Activated gamma-delta T cell (primary cell): ENCODE results near the gene MAML3.

ENCODE experiments used
- DNase-seq: peaks from one replicate; lab custom pipeline; 2025; lab: John Stamatoyannopoulos, UW

The MAML3 gene

DNA sequence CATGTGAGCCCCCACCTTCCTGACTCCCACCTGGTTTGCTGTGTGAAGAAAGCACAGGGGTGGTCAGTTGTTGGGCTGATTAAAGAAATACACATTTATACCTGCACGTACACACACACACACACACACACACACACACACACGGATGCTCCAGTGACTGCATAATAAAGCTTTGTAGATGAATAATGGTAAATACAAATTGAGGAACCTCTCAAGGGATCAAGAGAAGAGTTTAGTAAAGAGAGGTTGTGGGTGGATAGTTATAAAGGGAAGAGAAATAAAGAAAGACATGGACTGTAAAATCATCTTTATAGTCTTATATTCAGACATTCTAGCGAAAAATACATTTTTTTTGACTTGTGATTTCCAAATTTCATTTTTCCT lies 344.2 kb downstream of the MAML3 start:
- no peak for DNase-seq

GRCh38 chr4:139808808-139809756 lies 344.9 kb downstream of the MAML3 start:
- no peak for DNase-seq

- DNase-seq: no peak
These were observed 345.6 kb downstream of the MAML3 start for GRCh38 chr4:139808381-139808807.

DNA sequence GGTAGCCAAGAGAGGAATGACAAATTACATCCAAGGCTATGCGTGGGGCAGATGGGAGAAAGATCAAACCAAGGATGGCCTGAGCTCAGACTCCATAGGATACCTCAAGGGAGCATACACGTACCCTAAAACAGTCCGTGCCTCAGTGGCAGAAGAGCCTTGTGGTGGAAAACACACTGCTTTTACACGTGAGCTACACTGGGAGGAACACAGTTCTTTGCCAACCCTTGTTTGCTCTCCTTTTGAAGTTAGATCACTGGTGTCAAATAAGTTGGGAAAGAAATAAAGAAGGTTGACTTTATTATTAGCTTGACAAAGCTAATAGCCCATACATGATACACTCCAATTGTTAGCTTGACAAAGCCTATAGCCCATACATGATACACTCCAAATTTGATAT lies 346.5 kb downstream of the MAML3 start:
- no peak for DNase-seq

DNA sequence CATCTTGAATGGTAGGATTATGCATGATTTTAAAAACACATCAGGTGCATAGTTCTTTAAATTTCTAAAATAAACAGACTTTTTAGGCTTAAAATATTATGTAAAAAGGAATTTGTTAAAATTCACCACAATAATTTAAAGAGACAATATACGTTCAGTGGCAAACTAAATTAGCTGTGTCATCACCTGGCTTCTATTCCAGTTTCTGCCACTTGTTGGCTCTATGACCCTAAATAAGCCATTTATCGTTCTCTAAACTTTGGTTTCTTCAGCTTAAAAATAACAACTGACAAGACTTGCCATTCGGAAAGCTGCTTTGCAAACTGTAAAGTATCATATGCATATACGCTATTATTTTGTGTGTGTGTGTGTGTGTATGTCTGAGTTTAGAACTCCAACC lies 347.1 kb downstream of the MAML3 start:
- no peak for DNase-seq

DNA sequence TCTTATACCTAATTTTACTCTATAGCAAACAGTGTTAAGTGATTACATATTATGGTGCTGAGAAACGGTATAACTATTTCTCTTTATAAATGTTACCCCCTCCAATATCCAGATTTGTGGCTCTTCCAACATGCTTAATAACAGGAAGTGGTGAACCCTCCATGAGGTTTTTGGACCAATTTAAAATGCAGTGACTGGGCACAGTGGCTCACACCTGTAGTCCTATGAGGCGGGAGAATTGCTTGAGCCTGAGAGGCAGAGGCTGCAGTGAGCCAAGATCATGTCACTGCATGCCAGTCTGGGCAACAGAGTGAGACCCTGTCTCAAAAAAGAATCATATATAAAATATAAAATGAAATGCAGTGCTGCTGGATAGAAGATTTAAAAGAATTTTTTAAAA lies 351.1 kb downstream of the MAML3 start:
- DNase-seq: no peak

GRCh38 chr4:139802488-139802887 lies 351.5 kb downstream of the MAML3 start:
- no peak for DNase-seq

DNA sequence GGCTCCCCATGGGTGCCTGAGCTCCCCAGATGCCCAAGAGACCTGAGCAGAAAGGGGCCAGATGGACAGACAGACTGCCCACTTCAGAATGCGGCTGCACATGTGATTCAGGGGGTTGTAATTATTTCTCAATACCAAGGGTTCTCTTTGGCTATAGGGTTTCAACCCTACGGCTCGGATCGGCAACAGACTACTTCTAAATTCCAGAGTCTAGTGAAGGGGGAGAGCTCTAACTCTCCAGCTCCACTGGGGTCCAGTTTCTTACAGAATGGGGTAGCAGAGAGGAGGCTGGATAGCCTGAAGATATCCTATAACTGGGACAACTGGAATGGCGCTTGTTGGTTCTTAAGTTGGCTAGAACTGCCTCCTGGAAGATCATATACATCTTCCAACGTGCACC lies 352.1 kb downstream of the MAML3 start:
- no peak for DNase-seq

GRCh38 chr4:139800082-139800481 lies 353.9 kb downstream of the MAML3 start:
- no peak for DNase-seq

DNA sequence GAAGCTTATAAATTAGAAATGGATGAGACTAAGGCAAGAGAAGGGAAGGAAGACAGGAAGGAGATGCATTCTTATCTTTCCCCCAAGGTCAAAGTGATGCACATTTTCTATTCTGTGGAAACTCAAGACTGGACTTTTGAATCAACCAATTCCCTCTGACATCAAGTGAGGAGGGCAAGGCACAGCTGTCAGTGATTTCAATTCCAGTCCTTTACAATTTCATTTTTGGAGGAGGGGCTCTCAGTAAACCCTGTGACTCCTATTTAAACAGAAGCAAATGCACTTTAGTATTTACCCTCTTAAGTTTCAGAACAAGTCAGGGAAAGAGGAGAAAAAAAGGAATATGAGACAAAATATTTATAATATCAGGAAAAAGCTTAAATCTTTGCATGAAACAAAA lies 354.4 kb downstream of the MAML3 start:
- no peak for DNase-seq

GRCh38 chr4:139798456-139798855 lies 355.5 kb downstream of the MAML3 start:
- no peak for DNase-seq

DNA sequence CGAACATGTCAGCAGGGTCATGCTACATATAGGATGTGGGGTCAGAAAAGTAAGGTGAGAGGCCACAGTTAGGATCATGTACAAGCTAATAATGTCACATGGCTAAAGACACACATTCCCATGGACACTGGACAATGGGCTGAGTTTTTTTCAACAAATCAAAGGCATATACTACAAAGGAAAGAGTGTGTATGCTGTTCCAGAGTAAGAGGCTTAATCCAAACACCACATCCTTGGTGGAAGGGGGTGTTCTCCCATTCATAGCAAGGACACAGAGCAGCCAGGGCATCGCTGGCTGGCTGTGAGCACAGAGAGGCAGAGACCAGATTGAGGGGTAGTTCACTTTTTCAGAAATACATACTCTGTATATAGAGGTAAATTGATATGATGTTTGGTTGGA lies 356.7 kb downstream of the MAML3 start:
- DNase-seq: no peak

DNA sequence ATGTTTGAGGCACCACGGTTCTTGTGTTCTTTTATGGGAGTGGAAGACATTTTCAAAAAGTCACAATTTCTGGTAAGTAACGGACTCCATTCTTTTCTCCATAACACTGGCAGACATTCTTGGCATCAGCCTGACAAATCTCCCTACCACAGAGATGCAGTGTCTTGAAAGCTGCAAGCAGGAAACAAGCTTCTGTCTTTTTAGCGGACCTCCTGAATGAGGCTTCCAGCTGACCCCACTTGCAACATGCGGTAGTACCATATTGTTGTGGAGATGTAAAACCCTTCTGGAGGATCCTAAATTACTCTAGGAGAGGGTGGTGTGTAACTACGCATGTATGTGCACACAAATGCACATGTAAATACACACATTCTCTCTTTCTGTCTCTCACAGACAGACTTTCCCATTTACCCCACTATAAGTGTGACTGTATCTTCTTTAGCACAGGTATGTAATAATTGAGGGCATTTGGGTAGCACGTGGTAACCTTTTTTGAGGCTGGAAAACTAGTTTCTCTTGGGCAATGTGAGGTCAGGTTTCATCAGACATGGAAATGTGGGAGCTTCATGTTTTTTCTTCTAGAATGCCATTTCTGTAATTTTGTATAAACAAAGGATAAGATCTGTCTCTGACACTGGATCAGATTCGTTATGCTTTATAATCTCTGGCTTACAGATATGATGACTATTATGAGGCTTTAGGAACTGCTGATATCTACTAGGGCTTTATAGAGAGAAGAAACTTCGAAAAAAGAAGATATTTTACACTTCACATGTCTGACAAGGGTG lies 358.3 kb downstream of the MAML3 start:
- no peak for DNase-seq

DNA sequence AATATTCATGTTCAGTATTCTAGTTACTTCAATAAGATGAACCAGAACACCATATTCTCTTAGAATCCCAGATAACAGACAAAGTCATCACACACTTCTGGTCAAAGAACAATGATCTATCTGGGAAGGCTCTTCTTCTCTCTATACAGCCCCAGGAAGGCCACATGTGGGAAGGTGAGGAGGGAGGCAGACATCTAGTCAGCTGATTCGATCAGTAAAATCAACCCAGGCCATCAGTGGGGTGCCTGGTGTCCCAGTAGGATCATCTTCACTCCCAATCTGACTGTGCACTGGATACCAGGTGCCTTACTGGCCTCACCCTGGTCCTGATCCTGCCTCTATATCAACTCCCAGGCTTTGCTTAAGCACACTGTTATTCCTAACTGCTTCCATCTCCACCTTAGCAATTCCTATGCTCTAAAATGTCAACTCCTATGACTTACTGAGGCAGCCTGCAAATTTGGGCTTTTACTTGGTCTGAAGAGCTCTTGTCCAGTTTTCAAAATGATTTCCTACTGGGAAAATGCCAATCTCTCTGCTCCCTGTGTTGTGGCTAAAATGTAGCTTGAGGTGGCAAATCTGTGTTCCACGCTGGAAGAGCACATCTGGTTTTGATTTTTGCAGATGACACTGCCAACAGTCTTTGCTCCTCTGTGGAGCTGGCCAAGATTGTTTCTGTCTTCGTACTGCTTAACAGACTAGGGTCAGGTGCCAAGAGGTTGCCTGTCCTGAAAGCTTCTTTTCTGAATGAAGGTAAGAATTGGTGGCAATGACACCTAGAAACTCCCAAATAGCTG lies 359.6 kb downstream of the MAML3 start:
- no peak for DNase-seq

DNA sequence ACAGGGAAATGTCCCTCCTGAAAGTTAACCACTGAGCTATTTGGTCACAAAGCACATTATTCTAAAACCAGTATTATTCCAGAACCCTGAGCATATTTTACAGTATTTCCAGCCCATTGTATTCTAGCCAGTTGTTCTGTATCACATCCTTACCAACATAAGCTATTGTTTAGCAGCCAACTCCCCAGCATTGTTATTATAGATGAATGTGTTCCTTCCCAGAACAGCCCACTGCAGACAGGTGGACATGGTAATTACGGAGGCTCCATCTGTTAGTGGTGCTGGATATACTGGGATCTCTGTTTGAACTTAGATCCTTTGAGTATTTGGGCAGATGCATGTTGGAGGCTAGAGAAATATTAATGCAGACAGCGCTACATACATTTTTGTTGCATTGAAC lies 362.3 kb downstream of the MAML3 start:
- no peak for DNase-seq

DNA sequence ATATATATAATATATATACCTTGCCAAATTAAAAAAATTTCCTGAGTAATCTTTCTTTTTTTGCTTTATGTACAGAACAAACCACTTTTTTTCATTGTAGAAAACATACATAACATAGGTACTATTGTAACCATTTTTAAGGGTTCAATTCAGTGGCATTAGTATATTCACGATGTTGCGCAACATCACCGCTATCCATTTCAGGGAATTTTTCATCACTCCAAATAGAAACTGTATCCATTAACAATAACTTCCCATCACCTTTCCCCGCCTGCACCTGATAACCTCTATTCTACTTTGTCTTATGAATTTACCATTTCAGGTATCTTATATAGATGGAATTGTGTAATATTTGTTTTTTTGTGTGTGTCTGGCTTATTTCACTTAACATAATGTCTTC lies 363.7 kb downstream of the MAML3 start:
- DNase-seq: no peak

DNA sequence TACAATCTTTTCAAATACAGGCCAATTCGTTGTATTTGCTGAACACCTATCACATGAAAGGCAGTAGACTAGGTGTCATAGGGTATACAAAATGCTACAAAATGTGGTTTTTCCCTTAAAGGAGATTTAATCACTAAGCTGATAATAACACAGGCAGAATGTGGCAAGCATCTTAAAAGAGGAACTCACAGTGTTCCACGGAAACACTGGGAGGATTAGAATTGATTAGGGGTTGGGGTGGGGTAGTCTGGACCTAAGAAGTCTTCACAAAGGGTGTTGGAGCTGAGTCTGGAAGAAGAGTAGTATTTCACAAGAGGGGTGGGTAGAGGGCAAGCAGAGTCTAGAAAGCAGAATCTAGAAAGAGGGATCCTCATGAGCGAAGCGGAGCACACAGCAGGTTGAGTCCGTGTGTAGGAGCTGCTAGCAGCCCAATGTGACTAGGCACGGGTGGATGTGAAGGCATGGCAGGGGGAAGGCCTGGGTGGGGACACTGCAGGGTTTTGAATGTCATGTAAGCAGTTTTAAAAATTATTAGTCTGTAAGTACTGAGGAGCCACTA lies 364.8 kb downstream of the MAML3 start:
- no peak for DNase-seq

- DNase-seq: no peak
These were observed 367.3 kb downstream of the MAML3 start for GRCh38 chr4:139786494-139787354.

DNA sequence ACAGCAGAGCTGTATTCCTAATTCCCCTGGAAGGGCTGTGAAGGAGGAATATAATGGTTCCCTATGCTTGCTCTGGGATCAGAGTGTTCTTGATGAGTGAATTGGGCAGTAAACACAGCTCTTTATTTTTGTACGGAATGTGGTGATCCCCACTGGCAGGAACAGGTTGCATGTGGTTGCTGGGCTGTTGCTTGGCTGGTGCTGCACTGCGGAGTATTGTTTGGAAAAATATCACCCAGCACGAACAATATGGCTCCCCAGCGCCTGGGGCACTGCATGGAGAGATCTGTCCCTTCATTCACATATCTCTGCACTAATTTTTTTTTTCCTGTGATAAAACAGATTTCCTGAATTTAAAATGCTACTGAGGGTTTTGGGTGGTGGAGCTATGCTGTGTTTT lies 368.6 kb downstream of the MAML3 start:
- no peak for DNase-seq

- no peak for DNase-seq
These were observed 370.1 kb downstream of the MAML3 start for GRCh38 chr4:139783741-139784484.
